PC-3 (cell line): ENCODE data around the gene TSC22D2. TPM values are rescaled to one million over a fixed set of nuclear protein-coding genes. Genes with fewer than 3 reads are reported as not detected.
A peak's percentile ranks its signal among the peaks of the same experiment; 100 is the strongest.

Experiments used
- ATAC-seq: fragments of 200-7000 bp; cut with Tn5 transposase; 2 replicates; pipeline ENCODE4 v1.9.1; 2020; ENCODE audit warnings: mild to moderate bottlenecking, moderate library complexity
- BruUV-seq: library from RNA; stranded (reverse); fragments of 400-500 nt; replicated peaks from 2 replicates; lab custom pipeline; 2021; lab: Mats Ljungman, UMichigan
- CTCF ChIA-PET: fragments of 300-600 bp; sonication (Branson Sonifier 250); formaldehyde crosslinking; loops from one replicate; lab custom pipeline; 2022; ENCODE audit warnings: antibody characterized with exemption; lab: Charles Lee
- POLR2A ChIA-PET: fragments of 300-600 bp; sonication (Branson Sonifier 250); formaldehyde crosslinking; loops from one replicate; lab custom pipeline; 2022; ENCODE audit warnings: antibody characterized with exemption; ENCODE audit not compliant: unreplicated experiment; lab: Charles Lee
- DNase-seq: peaks from one replicate; pipeline ENCODE4 v3.0.0-alpha.2; 2015
- H2AFZ ChIP-seq: fragments of 300-600 bp; sonication (generic); 2 replicates; pipeline ENCODE4 v1.6.0; 2016; ENCODE audit warnings: antibody characterized with exemption, low read length
- H3F3A ChIP-seq: fragments of 300-600 bp; sonication (generic); one replicate; pipeline ENCODE4 v1.6.0; 2017; ENCODE audit warnings: antibody characterized with exemption, low read length, control low read depth, mild to moderate bottlenecking; ENCODE audit not compliant: unreplicated experiment
- H3K27ac ChIP-seq: fragments of 300-600 bp; sonication (generic); 2 replicates; pipeline ENCODE4 v1.5.1; 2016; ENCODE audit warnings: mild to moderate bottlenecking, low read length
- H3K27me3 ChIP-seq: fragments of 300-600 bp; sonication (generic); 2 replicates; pipeline ENCODE4 v1.6.1; 2016; ENCODE audit warnings: low read length, mixed read lengths
- H3K36me3 ChIP-seq: fragments of 300-600 bp; sonication (generic); 2 replicates; pipeline ENCODE4 v1.6.1; 2016; ENCODE audit warnings: low read depth, mixed run types, low read length, mixed read lengths
- H3K4me1 ChIP-seq: fragments of 300-600 bp; sonication (generic); 2 replicates; pipeline ENCODE4 v1.5.1; 2016; ENCODE audit warnings: low read length; ENCODE audit not compliant: insufficient read depth
- H3K4me2 ChIP-seq: fragments of 300-600 bp; sonication (generic); 2 replicates; pipeline ENCODE4 v1.6.0; 2016; ENCODE audit warnings: low read length
- H3K4me3 ChIP-seq: fragments of 300-600 bp; sonication (generic); 2 replicates; pipeline ENCODE4 v1.5.1; 2016; ENCODE audit warnings: mild to moderate bottlenecking, low read length, mixed read lengths
- H3K79me2 ChIP-seq: fragments of 300-600 bp; sonication (generic); 2 replicates; pipeline ENCODE4 v1.6.1; 2017; ENCODE audit warnings: low read length, mixed read lengths
- H3K9ac ChIP-seq: fragments of 300-600 bp; sonication (generic); 2 replicates; pipeline ENCODE4 v1.6.0; 2016; ENCODE audit warnings: mild to moderate bottlenecking, low read length
- H3K9me2 ChIP-seq: fragments of 300-600 bp; sonication (generic); replicated peaks from 2 replicates; pipeline ENCODE4 v1.6.1; 2016; ENCODE audit warnings: mixed run types, low read length, mixed read lengths
- H3K9me3 ChIP-seq: fragments of 300-600 bp; sonication (generic); 2 replicates; pipeline ENCODE4 v1.6.1; 2016; ENCODE audit warnings: low read length, mixed read lengths
- H4K20me1 ChIP-seq: fragments of 300-600 bp; sonication (generic); 2 replicates; pipeline ENCODE4 v1.6.1; 2016; ENCODE audit warnings: low read length, mixed read lengths
- EZH2 ChIP-seq: fragments of 300-600 bp; sonication (generic); IDR thresholded peaks from one replicate; pipeline ENCODE4 v1.6.1; 2017; ENCODE audit warnings: antibody characterized with exemption, mild to moderate bottlenecking, low read length; ENCODE audit not compliant: unreplicated experiment
- EZH2phosphoT487 ChIP-seq: fragments of 300-600 bp; sonication (generic); IDR thresholded peaks from 2 replicates; pipeline ENCODE4 v1.6.1; 2018; ENCODE audit warnings: mild to moderate bottlenecking, antibody characterized with exemption, low read length, borderline replicate concordance
- intact Hi-C: fragments of 100-400 bp; cut with micrococcal nuclease; formaldehyde crosslinking; loops from 2 replicates; pipeline ENCODE4 v1.9.0; 2023
- total RNA-seq: library from RNA; depleted of rRNA; stranded (reverse); fragments of >200 nt; gene quantifications from 2 replicates; pipeline ENCODE4 v1.2.3, GENCODE V29; 2014
- TF ChIP-seq, protein P1 (sequence below): fragments of 300-600 bp; sonication (generic); conservative IDR thresholded peaks from 2 replicates; pipeline ENCODE4 v1.5.1; 2017; ENCODE audit warnings: antibody characterized with exemption, low read depth, mild to moderate bottlenecking, low read length

Gene TSC22D2
- total RNA-seq, 1 experiment from 2014 or later: 9.6 TPM

DNA sequence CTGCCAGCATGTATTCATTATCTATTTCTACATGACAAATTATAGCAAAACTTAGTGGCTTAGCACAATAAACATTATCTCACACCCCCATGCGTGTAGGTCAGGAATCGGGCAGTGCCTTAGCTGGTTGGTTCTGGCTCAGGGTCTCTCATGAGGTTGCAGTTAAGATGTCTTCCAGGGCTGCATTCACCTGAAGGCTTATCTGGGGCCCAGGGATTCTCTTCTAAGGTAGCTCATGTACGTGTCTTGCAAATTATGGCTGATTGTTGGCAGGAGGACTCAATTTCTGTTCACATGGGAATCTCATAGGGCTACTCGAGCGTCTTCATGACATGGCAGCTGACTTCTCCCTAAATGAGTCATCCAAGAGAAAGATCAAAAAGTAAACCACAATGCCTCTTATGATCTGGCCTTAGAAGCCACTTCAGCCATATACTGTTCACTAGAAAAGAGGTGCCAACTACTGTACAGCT is 42.9 kb upstream of the TSC22D2 start:
- H2AFZ ChIP-seq: peak overlapping the region; percentile 25
- no peak for TF ChIP-seq EZH2
- TF ChIP-seq, protein P1, sequence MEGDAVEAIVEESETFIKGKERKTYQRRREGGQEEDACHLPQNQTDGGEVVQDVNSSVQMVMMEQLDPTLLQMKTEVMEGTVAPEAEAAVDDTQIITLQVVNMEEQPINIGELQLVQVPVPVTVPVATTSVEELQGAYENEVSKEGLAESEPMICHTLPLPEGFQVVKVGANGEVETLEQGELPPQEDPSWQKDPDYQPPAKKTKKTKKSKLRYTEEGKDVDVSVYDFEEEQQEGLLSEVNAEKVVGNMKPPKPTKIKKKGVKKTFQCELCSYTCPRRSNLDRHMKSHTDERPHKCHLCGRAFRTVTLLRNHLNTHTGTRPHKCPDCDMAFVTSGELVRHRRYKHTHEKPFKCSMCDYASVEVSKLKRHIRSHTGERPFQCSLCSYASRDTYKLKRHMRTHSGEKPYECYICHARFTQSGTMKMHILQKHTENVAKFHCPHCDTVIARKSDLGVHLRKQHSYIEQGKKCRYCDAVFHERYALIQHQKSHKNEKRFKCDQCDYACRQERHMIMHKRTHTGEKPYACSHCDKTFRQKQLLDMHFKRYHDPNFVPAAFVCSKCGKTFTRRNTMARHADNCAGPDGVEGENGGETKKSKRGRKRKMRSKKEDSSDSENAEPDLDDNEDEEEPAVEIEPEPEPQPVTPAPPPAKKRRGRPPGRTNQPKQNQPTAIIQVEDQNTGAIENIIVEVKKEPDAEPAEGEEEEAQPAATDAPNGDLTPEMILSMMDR: no peak
- no peak for TF ChIP-seq EZH2phosphoT487
- BruUV-seq: no TSS peak
- no peaks in the 10 kb centered on the region for H3K27me3 ChIP-seq
- intact Hi-C loops: no loop called here
- POLR2A ChIA-PET: no interaction called here
- H3K4me3 ChIP-seq: no peak overlapping the region
- peaks cover 52% of the 10 kb centered on the region for H3K4me1 ChIP-seq
- H3K9me2 ChIP-seq: no peaks in the 10 kb centered on the region
- 0 out of 2 replicates have a peak, but pooled peaks cover under 1% of the 10 kb centered on the region for H3K79me2 ChIP-seq
- CTCF ChIA-PET: no interaction called here
- H3K9ac ChIP-seq: no peak overlapping the region
- H3F3A ChIP-seq: no peaks in the 10 kb centered on the region
- peak; percentile 39 for ATAC-seq
- H3K9me3 ChIP-seq: no peaks in the 10 kb centered on the region
- no peaks in the 10 kb centered on the region for H3K36me3 ChIP-seq
- H3K4me2 ChIP-seq: peak overlapping the region; percentile 13
- peak overlapping the region; percentile 50 for H3K27ac ChIP-seq
- no peaks in the 10 kb centered on the region for H4K20me1 ChIP-seq
- DNase-seq: peak; percentile 85

DNA sequence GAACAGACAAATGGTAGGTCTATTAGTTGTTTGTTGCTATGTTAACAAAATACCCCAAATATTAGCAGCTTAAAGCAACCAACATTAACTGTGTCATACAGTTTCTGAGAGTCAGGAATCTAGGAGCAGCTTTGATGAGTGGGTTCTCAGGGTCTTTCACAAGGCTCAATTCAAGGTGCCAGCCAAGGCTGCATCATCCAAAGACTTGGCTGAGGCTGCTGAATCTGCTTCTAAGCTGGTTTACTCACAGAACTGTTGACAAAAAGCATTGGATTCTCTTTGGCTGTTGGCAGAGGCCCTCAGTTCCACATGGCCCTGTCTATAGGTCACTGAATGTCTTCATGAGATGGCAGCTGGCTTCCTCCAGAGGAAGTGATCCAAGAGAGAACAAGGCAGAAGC is 40.3 kb upstream of the TSC22D2 start:
- no TSS peak for BruUV-seq
- H3K36me3 ChIP-seq: no peaks in the 10 kb centered on the region
- no peak overlapping the region for H3K27ac ChIP-seq
- H3K79me2 ChIP-seq: peaks cover 11% of the 10 kb centered on the region
- H3K4me2 ChIP-seq: no peak overlapping the region
- DNase-seq (no peak), ATAC-seq (no peak)
- H4K20me1 ChIP-seq: no peaks in the 10 kb centered on the region
- H3K27me3 ChIP-seq: no peaks in the 10 kb centered on the region
- TF ChIP-seq, protein P1: no peak
- TF ChIP-seq EZH2 (no peak), EZH2phosphoT487 (no peak)
- H3K4me3 ChIP-seq: no peak overlapping the region
- H3K9ac ChIP-seq: no peak overlapping the region
- intact Hi-C loops: no loop called here
- H3K4me1 ChIP-seq: peaks cover 67% of the 10 kb centered on the region
- ChIA-PET POLR2A (no interaction called here), CTCF (no interaction called here)
- no peak overlapping the region for H2AFZ ChIP-seq
- H3F3A ChIP-seq: peaks cover 13% of the 10 kb centered on the region
- H3K9me3 ChIP-seq: no peaks in the 10 kb centered on the region
- H3K9me2 ChIP-seq: no peaks in the 10 kb centered on the region

DNA sequence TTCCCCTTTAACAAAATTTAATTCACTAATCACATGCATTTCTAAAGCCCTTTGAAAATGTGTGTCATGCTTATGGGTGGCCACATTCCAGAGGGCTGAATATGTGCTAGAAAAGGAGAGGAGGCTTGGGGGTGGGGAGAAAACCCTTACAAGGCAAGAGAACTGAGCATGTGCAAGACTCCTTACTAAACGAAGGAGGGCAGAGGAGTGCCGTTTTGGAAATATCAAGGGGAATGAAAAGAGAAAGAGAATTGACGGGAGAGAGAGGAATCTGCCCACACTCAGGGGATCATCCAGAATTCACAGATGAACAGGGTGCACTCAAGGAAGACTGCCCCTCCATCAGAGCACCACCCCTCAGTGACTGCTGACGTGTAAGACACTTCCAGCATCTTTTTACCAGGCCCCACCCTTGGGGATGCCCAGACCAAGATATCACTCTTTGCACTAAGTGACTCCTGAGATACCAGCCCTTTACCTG is 37.9 kb upstream of the TSC22D2 start:
- Histone ChIP-seq H3K4me1 (peaks cover 55% of the 10 kb centered on the region), H3K4me2 (peak overlapping the region; percentile 87), H3K4me3 (peak overlapping the region; percentile 63), H3K27me3 (no peaks in the 10 kb centered on the region), H3K79me2 (peaks cover 11% of the 10 kb centered on the region), H3K9me2 (no peaks in the 10 kb centered on the region), H2AFZ (peak overlapping the region; percentile 79), H3K9ac (peak overlapping the region; percentile 31), H3K36me3 (no peaks in the 10 kb centered on the region), H3K27ac (peak overlapping the region; percentile 84), H3K9me3 (no peaks in the 10 kb centered on the region), H3F3A (peaks cover 13% of the 10 kb centered on the region), H4K20me1 (no peaks in the 10 kb centered on the region)
- no TSS peak for BruUV-seq
- POLR2A ChIA-PET: no interaction called here
- DNase-seq (peak; percentile 96), ATAC-seq (peak; percentile 44)
- no peak for TF ChIP-seq EZH2
- TF ChIP-seq, protein P1: 0 out of 2 replicates have a peak, but pooled peaks have one; percentile 24
- intact Hi-C loops: loop anchor here (1.0 to 5.0 kb wide), 3 partner anchors 22 to 403 kb away; no protein-coding TSS in a partner anchor
- CTCF ChIA-PET: no interaction called here
